Measurements from ENCODE around the gene AMOT. TPM values are rescaled to one million over a fixed set of nuclear protein-coding genes. Genes with fewer than 3 reads are reported as not detected.

The AMOT gene
- total and polyA plus RNA-seq, 10 of the 15 experiments (the other 5 are each of a cell fraction or from before 2014, with no cell fraction given), result 0.92 to 14.5 (median 2.9) TPM

GRCh38 chrX:112841820-112842157 is 1.2 kb upstream of the AMOT start (continued):
- TF ChIP-seq, protein P1, sequence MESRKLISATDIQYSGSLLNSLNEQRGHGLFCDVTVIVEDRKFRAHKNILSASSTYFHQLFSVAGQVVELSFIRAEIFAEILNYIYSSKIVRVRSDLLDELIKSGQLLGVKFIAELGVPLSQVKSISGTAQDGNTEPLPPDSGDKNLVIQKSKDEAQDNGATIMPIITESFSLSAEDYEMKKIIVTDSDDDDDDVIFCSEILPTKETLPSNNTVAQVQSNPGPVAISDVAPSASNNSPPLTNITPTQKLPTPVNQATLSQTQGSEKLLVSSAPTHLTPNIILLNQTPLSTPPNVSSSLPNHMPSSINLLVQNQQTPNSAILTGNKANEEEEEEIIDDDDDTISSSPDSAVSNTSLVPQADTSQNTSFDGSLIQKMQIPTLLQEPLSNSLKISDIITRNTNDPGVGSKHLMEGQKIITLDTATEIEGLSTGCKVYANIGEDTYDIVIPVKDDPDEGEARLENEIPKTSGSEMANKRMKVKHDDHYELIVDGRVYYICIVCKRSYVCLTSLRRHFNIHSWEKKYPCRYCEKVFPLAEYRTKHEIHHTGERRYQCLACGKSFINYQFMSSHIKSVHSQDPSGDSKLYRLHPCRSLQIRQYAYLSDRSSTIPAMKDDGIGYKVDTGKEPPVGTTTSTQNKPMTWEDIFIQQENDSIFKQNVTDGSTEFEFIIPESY (IDR thresholded peaks at IDR 0.05), result no peak

GRCh38 chrX:112841114-112841819 is 636 bp upstream of the AMOT start:
- H3K4me2 ChIP-seq (ENCODE audit: control insufficient read depth, insufficient read depth), result peak overlapping the region; percentile 50
- CTCF ChIA-PET, result interaction anchor here (2.0 kb wide), 1 partner anchor 11 kb away, joined by 10 read pairs; no protein-coding TSS in a partner anchor
- intact Hi-C loops (cut with micrococcal nuclease; ENCODE audit: unreplicated experiment), result loop anchor here (5.0 kb wide), 1 partner anchor 164 kb away; the partner anchor contains the start of gene LHFPL1
- TF ChIP-seq ZBED1 (IDR thresholded peaks at IDR 0.05; ENCODE audit: borderline replicate concordance), result no peak
- no peak for TF ChIP-seq USF2 (IDR thresholded peaks at IDR 0.05; ENCODE audit: borderline replicate concordance, low read depth, low read length)
- no peak for TF ChIP-seq KAT2A (conservative IDR thresholded peaks at IDR 0.05; ENCODE audit: control insufficient read depth, low read depth, low read length)
- TF ChIP-seq PAX5 (IDR thresholded peaks at IDR 0.05; ENCODE audit: borderline replicate concordance, low read depth, low read length), result no peak
- TF ChIP-seq EGR1 (IDR thresholded peaks at IDR 0.05; ENCODE audit: borderline replicate concordance in 1 of 2, low read depth in 2 of 2, low read length in 2 of 2), result no peak
- TF ChIP-seq, protein P2, sequence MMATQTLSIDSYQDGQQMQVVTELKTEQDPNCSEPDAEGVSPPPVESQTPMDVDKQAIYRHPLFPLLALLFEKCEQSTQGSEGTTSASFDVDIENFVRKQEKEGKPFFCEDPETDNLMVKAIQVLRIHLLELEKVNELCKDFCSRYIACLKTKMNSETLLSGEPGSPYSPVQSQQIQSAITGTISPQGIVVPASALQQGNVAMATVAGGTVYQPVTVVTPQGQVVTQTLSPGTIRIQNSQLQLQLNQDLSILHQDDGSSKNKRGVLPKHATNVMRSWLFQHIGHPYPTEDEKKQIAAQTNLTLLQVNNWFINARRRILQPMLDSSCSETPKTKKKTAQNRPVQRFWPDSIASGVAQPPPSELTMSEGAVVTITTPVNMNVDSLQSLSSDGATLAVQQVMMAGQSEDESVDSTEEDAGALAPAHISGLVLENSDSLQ (IDR thresholded peaks at IDR 0.05), result peak; percentile 95
- TF ChIP-seq HCFC1 (IDR thresholded peaks at IDR 0.05; ENCODE audit: low read length), result no peak
- TF ChIP-seq, protein P3, sequence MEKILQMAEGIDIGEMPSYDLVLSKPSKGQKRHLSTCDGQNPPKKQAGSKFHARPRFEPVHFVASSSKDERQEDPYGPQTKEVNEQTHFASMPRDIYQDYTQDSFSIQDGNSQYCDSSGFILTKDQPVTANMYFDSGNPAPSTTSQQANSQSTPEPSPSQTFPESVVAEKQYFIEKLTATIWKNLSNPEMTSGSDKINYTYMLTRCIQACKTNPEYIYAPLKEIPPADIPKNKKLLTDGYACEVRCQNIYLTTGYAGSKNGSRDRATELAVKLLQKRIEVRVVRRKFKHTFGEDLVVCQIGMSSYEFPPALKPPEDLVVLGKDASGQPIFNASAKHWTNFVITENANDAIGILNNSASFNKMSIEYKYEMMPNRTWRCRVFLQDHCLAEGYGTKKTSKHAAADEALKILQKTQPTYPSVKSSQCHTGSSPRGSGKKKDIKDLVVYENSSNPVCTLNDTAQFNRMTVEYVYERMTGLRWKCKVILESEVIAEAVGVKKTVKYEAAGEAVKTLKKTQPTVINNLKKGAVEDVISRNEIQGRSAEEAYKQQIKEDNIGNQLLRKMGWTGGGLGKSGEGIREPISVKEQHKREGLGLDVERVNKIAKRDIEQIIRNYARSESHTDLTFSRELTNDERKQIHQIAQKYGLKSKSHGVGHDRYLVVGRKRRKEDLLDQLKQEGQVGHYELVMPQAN (conservative IDR thresholded peaks at IDR 0.05), result no peak
- peak; percentile 32 for TF ChIP-seq FOS (IDR thresholded peaks at IDR 0.05; ENCODE audit: borderline replicate concordance, extremely low read depth, insufficient read length)
- TF ChIP-seq, protein P4, sequence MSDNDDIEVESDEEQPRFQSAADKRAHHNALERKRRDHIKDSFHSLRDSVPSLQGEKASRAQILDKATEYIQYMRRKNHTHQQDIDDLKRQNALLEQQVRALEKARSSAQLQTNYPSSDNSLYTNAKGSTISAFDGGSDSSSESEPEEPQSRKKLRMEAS (IDR thresholded peaks at IDR 0.05; ENCODE audit: low read depth, low read length), result no peak
- no peak for TF ChIP-seq NFXL1 (IDR thresholded peaks at IDR 0.05; ENCODE audit: borderline replicate concordance)
- 0 out of 2 replicates have a peak, but pooled peaks have one; percentile 25 for TF ChIP-seq CREB1 (IDR thresholded peaks at IDR 0.05; ENCODE audit: low read depth)
- no peak for TF ChIP-seq TCF7 (IDR thresholded peaks at IDR 0.05; ENCODE audit: borderline replicate concordance)
- TF ChIP-seq STAT3 (IDR thresholded peaks at IDR 0.05; ENCODE audit: low read depth, low read length), result no peak
- no peak for TF ChIP-seq EED (IDR thresholded peaks at IDR 0.05; ENCODE audit: low read depth)

More at GRCh38 chrX:112841114-112841819, 636 bp upstream of the AMOT start:
- H3K79me2 ChIP-seq (ENCODE audit: control insufficient read depth, insufficient read depth, low read length), result no peaks in the 10 kb centered on the region
- RAD21 ChIA-PET (ENCODE audit: unreplicated experiment), result no interaction called here
- peak overlapping the region; percentile 80 for H3K4me3 ChIP-seq
- POLR2A ChIA-PET, result interaction anchor here (1.3 kb wide), 1 partner anchor 10 kb away, joined by 6 read pairs; no protein-coding TSS in a partner anchor
- peak overlapping the region; percentile 77 for H2AFZ ChIP-seq (ENCODE audit: control insufficient read depth, low read depth, low read length)
- no TSS peak for BruUV-seq (replicated peaks)
- peak overlapping the region; percentile 35; the same call in 1 of the 2 replicates for H3K27ac ChIP-seq (ENCODE audit: control insufficient read depth, insufficient read depth)
- SMC1A ChIA-PET (ENCODE audit: uncharacterized antibody, unreplicated experiment), result interaction anchor here (0.8 to 3.7 kb wide), 4 partner anchors 9 to 20 kb away, joined by 3 to 20 read pairs (median 4); no protein-coding TSS in a partner anchor
- WGBS (ENCODE audit: insufficient coverage, insufficient replicate concordance, low lambda C conversion rate, missing lambda C conversion rate), result 34% methylated on average over 19 of the region's 46 CpGs
- peak; percentile 95 for ATAC-seq
- peak; percentile 74 for FAIRE-seq
- peak overlapping the region; percentile 30; the same call in 1 of the 2 replicates for H3K9ac ChIP-seq (ENCODE audit: control insufficient read depth, insufficient read depth, low read length)
- H3K4me1 ChIP-seq (ENCODE audit: control insufficient read depth, insufficient read depth, low read length), result no peaks in the 10 kb centered on the region; the same call in 1 of the 2 replicates
- DNase-seq (ENCODE audit: low read depth, low spot score), result no peak
- in situ Hi-C loops (cut with MboI), result loop anchor here (10.0 kb wide), 1 partner anchor 196 kb away; no protein-coding TSS in a partner anchor
- H4K20me1 ChIP-seq (ENCODE audit: control insufficient read depth, insufficient read depth), result no peaks in the 10 kb centered on the region
- H3K9me3 ChIP-seq (replicated peaks; ENCODE audit: control insufficient read depth, insufficient read depth, low read length), result no peaks in the 10 kb centered on the region
- no peaks in the 10 kb centered on the region for H3K27me3 ChIP-seq (replicated peaks in 1 of 2; ENCODE audit: control insufficient read depth in 2 of 2, insufficient read depth in 2 of 2, low read length in 1 of 2)
- H3K36me3 ChIP-seq (ENCODE audit: control insufficient read depth in 2 of 2, insufficient read depth in 2 of 2, low read length in 1 of 2), result no peaks in the 10 kb centered on the region
